OCI-LY7 (cell line): ENCODE results near the gene ACOXL. TPM values are rescaled to one million over a fixed set of nuclear protein-coding genes. Genes with fewer than 3 reads are reported as not detected.

ENCODE experiments used
- BruUV-seq: library from RNA; stranded (reverse); fragments of 400-500 nt; replicated peaks from 2 replicates; lab custom pipeline; 2021; lab: Mats Ljungman, UMichigan
- CTCF ChIA-PET: fragments of 300-600 bp; sonication (Branson Sonifier 250); formaldehyde crosslinking; loops from one replicate; lab custom pipeline; 2022; ENCODE audit warnings: antibody characterized with exemption; ENCODE audit not compliant: unreplicated experiment; lab: Charles Lee
- POLR2A ChIA-PET: fragments of 300-600 bp; sonication (Branson Sonifier 250); formaldehyde crosslinking; loops from one replicate; lab custom pipeline; 2022; ENCODE audit warnings: antibody characterized with exemption; lab: Charles Lee
- DNase-seq: peaks from one replicate; pipeline ENCODE4 v3.0.0-alpha.2; 2015; ENCODE audit warnings: low spot score
- H2AFZ ChIP-seq: fragments of 200-600 bp; sonication (generic), shearing (Covaris generic); 2 replicates; pipeline ENCODE4 v1.6.1; 2014; ENCODE audit warnings: mild to moderate bottlenecking, antibody characterized with exemption, low read length, moderate library complexity
- H3K27ac ChIP-seq: fragments of 200-600 bp; sonication (generic); 2 replicates; pipeline ENCODE4 v1.5.1; 2014; ENCODE audit warnings: mixed run types, low read depth, mild to moderate bottlenecking, moderate library complexity, low read length, inconsistent platforms; ENCODE audit not compliant: poor library complexity, severe bottlenecking
- H3K36me3 ChIP-seq: fragments of 200-600 bp; sonication (generic); 2 replicates; pipeline ENCODE4 v1.6.1; 2014; ENCODE audit warnings: mild to moderate bottlenecking, antibody characterized with exemption, low read length, moderate library complexity, mixed read lengths; ENCODE audit not compliant: insufficient read depth
- H3K4me1 ChIP-seq: fragments of 200-600 bp; sonication (generic); 2 replicates; pipeline ENCODE4 v1.5.1; 2014; ENCODE audit warnings: mild to moderate bottlenecking, low read length; ENCODE audit not compliant: insufficient read depth, poor library complexity, severe bottlenecking
- H3K4me2 ChIP-seq: fragments of 200-600 bp; sonication (generic); 2 replicates; pipeline ENCODE4 v1.6.1; 2014; ENCODE audit warnings: mild to moderate bottlenecking, low read length
- H3K4me3 ChIP-seq: fragments of 200-600 bp; sonication (generic); 2 replicates; pipeline ENCODE4 v1.5.1; 2014; ENCODE audit warnings: mild to moderate bottlenecking, low read depth, low read length; ENCODE audit not compliant: poor library complexity, severe bottlenecking
- H3K79me2 ChIP-seq: fragments of 200-600 bp; sonication (generic); 2 replicates; pipeline ENCODE4 v1.6.1; 2016; ENCODE audit warnings: low read depth, mild to moderate bottlenecking, low read length, moderate library complexity, mixed read lengths; ENCODE audit not compliant: insufficient read depth
- H3K9me2 ChIP-seq: fragments of 200-600 bp; sonication (generic); 2 replicates; pipeline ENCODE4 v1.6.1; 2016; ENCODE audit warnings: mild to moderate bottlenecking, low read length, mixed read lengths; ENCODE audit not compliant: insufficient read depth
- H3K9me3 ChIP-seq: fragments of 200-600 bp; sonication (generic); 2 replicates; pipeline ENCODE4 v1.6.1; 2014; ENCODE audit warnings: mild to moderate bottlenecking, mixed run types, low read length, mixed read lengths
- H4K20me1 ChIP-seq: fragments of 200-600 bp; sonication (generic); 2 replicates; pipeline ENCODE4 v1.6.1; 2014; ENCODE audit warnings: mild to moderate bottlenecking, antibody characterized with exemption, low read length, moderate library complexity, mixed read lengths; ENCODE audit not compliant: insufficient read depth
- EZH2phosphoT487 ChIP-seq: fragments of 200-600 bp; sonication (generic); IDR thresholded peaks from 2 replicates; pipeline ENCODE4 v1.6.1; 2018; ENCODE audit warnings: low read depth, borderline replicate concordance, mild to moderate bottlenecking, mixed run types, antibody characterized with exemption, low read length, moderate library complexity, mixed read lengths
- intact Hi-C: fragments of 100-400 bp; cut with micrococcal nuclease; formaldehyde crosslinking; loops from one replicate; pipeline ENCODE4 v1.10.0; 2022; ENCODE audit not compliant: unreplicated experiment
- total RNA-seq, 2 experiments: library from RNA; depleted of rRNA in 1 of 2; stranded (reverse); fragments of >200 nt in 1 of 2; shearing (Covaris generic) in 1 of 2; gene quantifications; 2 replicates each; pipeline ENCODE4 v1.2.3, GENCODE V29; 2014 to 2022
- TF ChIP-seq, protein P1 (sequence below): fragments of 200-600 bp; sonication (generic); conservative IDR thresholded peaks from 2 replicates; pipeline ENCODE4 v1.5.1; 2014; ENCODE audit warnings: mild to moderate bottlenecking, antibody characterized with exemption, low read length, moderate library complexity, mixed read lengths

The ACOXL gene
- total RNA-seq, 2 experiments from 2014 or later, result 1.4 TPM; not detected in 1

DNA sequence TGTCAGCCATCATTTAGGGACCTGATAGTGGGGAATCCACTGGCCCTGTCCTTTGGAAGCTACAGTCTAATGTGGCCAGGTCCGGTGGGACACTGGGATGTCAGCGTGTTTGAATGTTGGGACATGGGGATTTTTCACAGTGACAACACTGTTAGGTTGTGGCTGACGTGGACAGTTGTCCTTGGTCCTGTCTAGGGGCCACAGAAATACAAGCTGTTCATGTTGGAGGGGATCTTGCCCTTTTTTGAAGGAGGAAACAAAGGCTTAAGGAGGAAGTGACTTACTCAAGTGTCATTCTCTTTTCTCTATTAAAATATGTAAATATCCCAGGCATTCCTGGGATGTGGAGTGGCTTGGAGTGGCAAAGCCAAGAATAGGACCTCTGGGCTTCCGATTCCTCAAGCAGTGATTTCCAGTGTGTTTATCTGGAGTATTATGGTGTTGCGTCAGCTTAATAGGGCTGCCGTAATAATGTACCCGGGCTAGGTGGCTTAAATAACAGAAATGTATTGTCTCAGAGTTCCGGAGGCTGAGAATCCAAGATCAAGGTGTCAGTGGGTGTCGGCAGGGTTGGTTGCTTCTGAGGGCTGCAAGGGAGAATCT, 8.5 kb downstream of the ACOXL start:
- Histone ChIP-seq H3K27ac (no peak overlapping the region), H3K4me2 (no peak overlapping the region), H3K36me3 (no peaks in the 10 kb centered on the region), H3K9me2 (no peaks in the 10 kb centered on the region), H3K4me1 (no peaks in the 10 kb centered on the region), H3K9me3 (no peaks in the 10 kb centered on the region), H2AFZ (no peak overlapping the region), H4K20me1 (no peaks in the 10 kb centered on the region), H3K79me2 (no peaks in the 10 kb centered on the region), H3K4me3 (no peak overlapping the region)
- intact Hi-C loops, result no loop called here
- BruUV-seq, result no TSS peak
- CTCF ChIA-PET, result no interaction called here
- POLR2A ChIA-PET, result no interaction called here
- DNase-seq, result no peak
- no peak for TF ChIP-seq EZH2phosphoT487
- TF ChIP-seq, protein P1, sequence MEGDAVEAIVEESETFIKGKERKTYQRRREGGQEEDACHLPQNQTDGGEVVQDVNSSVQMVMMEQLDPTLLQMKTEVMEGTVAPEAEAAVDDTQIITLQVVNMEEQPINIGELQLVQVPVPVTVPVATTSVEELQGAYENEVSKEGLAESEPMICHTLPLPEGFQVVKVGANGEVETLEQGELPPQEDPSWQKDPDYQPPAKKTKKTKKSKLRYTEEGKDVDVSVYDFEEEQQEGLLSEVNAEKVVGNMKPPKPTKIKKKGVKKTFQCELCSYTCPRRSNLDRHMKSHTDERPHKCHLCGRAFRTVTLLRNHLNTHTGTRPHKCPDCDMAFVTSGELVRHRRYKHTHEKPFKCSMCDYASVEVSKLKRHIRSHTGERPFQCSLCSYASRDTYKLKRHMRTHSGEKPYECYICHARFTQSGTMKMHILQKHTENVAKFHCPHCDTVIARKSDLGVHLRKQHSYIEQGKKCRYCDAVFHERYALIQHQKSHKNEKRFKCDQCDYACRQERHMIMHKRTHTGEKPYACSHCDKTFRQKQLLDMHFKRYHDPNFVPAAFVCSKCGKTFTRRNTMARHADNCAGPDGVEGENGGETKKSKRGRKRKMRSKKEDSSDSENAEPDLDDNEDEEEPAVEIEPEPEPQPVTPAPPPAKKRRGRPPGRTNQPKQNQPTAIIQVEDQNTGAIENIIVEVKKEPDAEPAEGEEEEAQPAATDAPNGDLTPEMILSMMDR, result no peak

- Histone ChIP-seq H4K20me1 (no peaks in the 10 kb centered on the region), H3K27ac (no peak overlapping the region), H3K4me3 (no peak overlapping the region), H3K4me2 (no peak overlapping the region), H3K9me2 (no peaks in the 10 kb centered on the region), H3K9me3 (no peaks in the 10 kb centered on the region), H2AFZ (no peak overlapping the region), H3K79me2 (no peaks in the 10 kb centered on the region), H3K4me1 (no peaks in the 10 kb centered on the region), H3K36me3 (no peaks in the 10 kb centered on the region)
- POLR2A ChIA-PET, result no interaction called here
- BruUV-seq, result no TSS peak
- CTCF ChIA-PET, result no interaction called here
- no peak for DNase-seq
- no peak for TF ChIP-seq EZH2phosphoT487
- TF ChIP-seq, protein P1, result no peak
- intact Hi-C loops, result no loop called here
Measured at GRCh38 chr2:110741491-110741980, 9.2 kb downstream of the ACOXL start.

- no peaks in the 10 kb centered on the region for H4K20me1 ChIP-seq
- CTCF ChIA-PET, result no interaction called here
- peaks cover 5% of the 10 kb centered on the region for H3K4me1 ChIP-seq
- H2AFZ ChIP-seq, result no peak overlapping the region
- H3K4me2 ChIP-seq, result no peak overlapping the region
- no peak for DNase-seq
- no peaks in the 10 kb centered on the region for H3K79me2 ChIP-seq
- no TSS peak for BruUV-seq
- no peaks in the 10 kb centered on the region for H3K9me2 ChIP-seq
- TF ChIP-seq, protein P1, result no peak
- TF ChIP-seq EZH2phosphoT487, result no peak
- intact Hi-C loops, result no loop called here
- POLR2A ChIA-PET, result interaction anchor here (0.5 kb wide), 1 partner anchor 61 kb away, joined by 3 read pairs; no protein-coding TSS in a partner anchor
- no peaks in the 10 kb centered on the region for H3K36me3 ChIP-seq
- H3K9me3 ChIP-seq, result no peaks in the 10 kb centered on the region
- H3K4me3 ChIP-seq, result no peak overlapping the region
- no peak overlapping the region for H3K27ac ChIP-seq
Measured at GRCh38 chr2:110742412-110742811, 10.0 kb downstream of the ACOXL start.
